ENCODE measurements around the gene CUX1.

CUX1 gene

DNA sequence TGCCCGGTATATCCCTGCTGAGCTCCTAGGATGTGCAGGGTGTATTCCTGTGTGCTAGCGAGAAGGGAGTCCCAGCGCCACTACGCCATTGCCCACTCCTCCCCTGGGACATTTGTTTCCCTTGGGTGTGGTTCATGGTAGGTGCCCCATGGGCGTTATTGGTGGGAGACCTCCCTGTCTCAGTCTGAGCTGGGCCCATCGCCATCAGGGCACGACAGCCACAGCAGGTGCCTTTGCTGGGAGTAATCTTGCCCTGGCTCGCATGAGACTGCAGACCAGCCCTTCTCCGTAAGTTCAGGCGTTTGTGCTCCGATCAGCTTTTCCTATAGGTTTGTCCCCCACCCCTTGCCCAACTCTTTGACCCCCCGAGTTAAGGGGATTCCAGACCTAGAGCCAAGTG lies 332.0 kb downstream of the CUX1 start:
- Histone ChIP-seq H3K9ac (ENCODE audit: low read length) (no peak overlapping the region), H2AFZ (ENCODE audit: low read length) (no peak overlapping the region), H4K20me1 (ENCODE audit: insufficient read depth, low read length) (no peaks in the 10 kb centered on the region), H3K27ac (ENCODE audit: low read length) (no peak overlapping the region), H3K4me3 (ENCODE audit: low read length) (no peak overlapping the region), H3K36me3 (replicated peaks; ENCODE audit: insufficient read depth, low read length) (no peaks in the 10 kb centered on the region), H3K79me2 (ENCODE audit: low read length) (no peaks in the 10 kb centered on the region), H3K4me2 (ENCODE audit: low read depth, low read length) (no peak overlapping the region), H3K27me3 (replicated peaks; ENCODE audit: insufficient read depth, low read length) (no peaks in the 10 kb centered on the region), H3F3A (ENCODE audit: insufficient read depth, low read length) (no peaks in the 10 kb centered on the region), H3K4me1 (ENCODE audit: low read length) (no peaks in the 10 kb centered on the region), H3K9me3 (replicated peaks; ENCODE audit: insufficient read depth, low read length) (no peaks in the 10 kb centered on the region), H3K9me2 (replicated peaks; ENCODE audit: insufficient read depth, low read length) (no peaks in the 10 kb centered on the region)
- TF ChIP-seq EZH2phosphoT487 (IDR thresholded peaks at IDR 0.05; ENCODE audit: low read length), result no peak
- no peak for DNase-seq

DNA sequence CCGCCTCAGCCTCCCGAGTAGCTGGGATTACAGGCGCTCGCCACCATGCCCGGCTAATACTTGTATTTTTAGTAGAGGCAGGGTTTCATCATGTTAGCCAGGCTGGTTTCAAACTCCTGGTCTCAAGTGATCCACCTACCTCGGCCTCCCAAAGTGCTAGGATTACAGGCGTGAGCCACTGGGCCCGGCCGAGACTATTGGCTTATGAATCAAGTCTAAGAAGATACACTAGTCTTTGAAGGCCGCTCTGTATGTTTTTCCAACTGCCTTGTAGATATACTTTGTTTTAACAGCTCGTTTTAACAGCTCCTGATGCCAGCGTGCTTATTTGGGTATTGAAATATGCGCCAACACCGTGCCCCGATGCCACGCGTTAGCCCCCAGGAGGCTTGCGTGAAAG lies 332.8 kb downstream of the CUX1 start:
- H3K9ac ChIP-seq (ENCODE audit: low read length), result no peak overlapping the region
- no peak overlapping the region for H3K27ac ChIP-seq (ENCODE audit: low read length)
- H3K36me3 ChIP-seq (replicated peaks; ENCODE audit: insufficient read depth, low read length), result no peaks in the 10 kb centered on the region
- H3K27me3 ChIP-seq (replicated peaks; ENCODE audit: insufficient read depth, low read length), result no peaks in the 10 kb centered on the region
- no peak overlapping the region for H3K4me2 ChIP-seq (ENCODE audit: low read depth, low read length)
- DNase-seq, result no peak
- TF ChIP-seq EZH2 (optimal IDR thresholded peaks at IDR 0.05; ENCODE audit: low read depth, low read length), result no peak
- TF ChIP-seq, protein P1, sequence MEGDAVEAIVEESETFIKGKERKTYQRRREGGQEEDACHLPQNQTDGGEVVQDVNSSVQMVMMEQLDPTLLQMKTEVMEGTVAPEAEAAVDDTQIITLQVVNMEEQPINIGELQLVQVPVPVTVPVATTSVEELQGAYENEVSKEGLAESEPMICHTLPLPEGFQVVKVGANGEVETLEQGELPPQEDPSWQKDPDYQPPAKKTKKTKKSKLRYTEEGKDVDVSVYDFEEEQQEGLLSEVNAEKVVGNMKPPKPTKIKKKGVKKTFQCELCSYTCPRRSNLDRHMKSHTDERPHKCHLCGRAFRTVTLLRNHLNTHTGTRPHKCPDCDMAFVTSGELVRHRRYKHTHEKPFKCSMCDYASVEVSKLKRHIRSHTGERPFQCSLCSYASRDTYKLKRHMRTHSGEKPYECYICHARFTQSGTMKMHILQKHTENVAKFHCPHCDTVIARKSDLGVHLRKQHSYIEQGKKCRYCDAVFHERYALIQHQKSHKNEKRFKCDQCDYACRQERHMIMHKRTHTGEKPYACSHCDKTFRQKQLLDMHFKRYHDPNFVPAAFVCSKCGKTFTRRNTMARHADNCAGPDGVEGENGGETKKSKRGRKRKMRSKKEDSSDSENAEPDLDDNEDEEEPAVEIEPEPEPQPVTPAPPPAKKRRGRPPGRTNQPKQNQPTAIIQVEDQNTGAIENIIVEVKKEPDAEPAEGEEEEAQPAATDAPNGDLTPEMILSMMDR (IDR thresholded peaks at IDR 0.05; ENCODE audit: low read length), result no peak
- TF ChIP-seq EZH2phosphoT487 (IDR thresholded peaks at IDR 0.05; ENCODE audit: low read length), result no peak
- H3K4me3 ChIP-seq (ENCODE audit: low read length), result no peak overlapping the region
- H3K9me2 ChIP-seq (replicated peaks; ENCODE audit: insufficient read depth, low read length), result no peaks in the 10 kb centered on the region
- H3K79me2 ChIP-seq (ENCODE audit: low read length), result no peaks in the 10 kb centered on the region
- H3K4me1 ChIP-seq (ENCODE audit: low read length), result no peaks in the 10 kb centered on the region
- H3K9me3 ChIP-seq (replicated peaks; ENCODE audit: insufficient read depth, low read length), result no peaks in the 10 kb centered on the region
- H4K20me1 ChIP-seq (ENCODE audit: insufficient read depth, low read length), result no peaks in the 10 kb centered on the region
- no peak overlapping the region for H2AFZ ChIP-seq (ENCODE audit: low read length)
- H3F3A ChIP-seq (ENCODE audit: insufficient read depth, low read length), result no peaks in the 10 kb centered on the region

DNA sequence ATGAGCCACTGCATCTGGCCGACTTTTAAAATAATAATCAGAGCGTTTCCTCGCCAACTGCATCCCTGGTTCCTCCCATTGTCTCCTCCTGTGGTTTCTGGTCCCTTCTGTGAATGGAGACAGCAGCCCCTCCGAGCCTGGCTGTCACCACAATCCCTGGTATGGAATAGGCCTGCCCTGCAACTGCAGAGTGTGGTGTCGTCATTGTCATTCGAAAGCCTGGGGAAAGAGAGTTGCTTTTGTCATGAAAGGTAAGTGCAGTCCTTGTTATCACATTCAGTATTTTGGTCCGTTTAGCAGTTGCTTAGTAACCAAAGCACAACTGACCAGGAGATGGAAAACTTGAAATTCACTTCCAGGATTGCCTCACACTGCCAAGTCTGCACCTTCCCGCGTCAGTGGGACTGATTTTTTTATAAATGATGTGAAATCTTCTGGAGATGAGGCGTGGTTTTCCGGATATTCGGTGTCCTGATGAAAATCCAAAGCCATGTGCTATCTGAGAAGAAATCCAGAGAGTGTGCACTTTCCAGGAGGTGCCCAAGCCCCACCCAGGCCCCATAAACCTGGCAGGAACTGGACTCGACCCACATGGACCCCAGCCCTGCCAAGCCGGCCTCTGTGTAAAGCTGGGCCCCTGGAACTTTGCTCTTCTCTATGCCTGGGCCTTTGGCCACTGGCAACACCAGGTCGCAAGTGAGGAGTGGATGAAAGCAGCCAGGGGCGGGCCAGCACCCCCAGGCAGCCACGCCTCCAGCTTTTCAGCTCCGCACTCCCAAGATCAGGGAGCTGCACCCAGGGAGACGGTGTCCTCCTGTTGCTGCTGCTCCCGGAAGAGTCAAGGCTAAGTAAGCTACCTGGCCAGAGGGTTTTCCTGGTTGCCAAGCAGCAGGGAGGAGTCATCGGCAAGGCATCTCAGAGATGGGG lies 335.5 kb downstream of the CUX1 start:
- H3K9me3 ChIP-seq (replicated peaks; ENCODE audit: insufficient read depth, low read length), result no peaks in the 10 kb centered on the region
- H3K27me3 ChIP-seq (replicated peaks; ENCODE audit: insufficient read depth, low read length), result no peaks in the 10 kb centered on the region
- no peak overlapping the region for H3K4me2 ChIP-seq (ENCODE audit: low read depth, low read length)
- H4K20me1 ChIP-seq (ENCODE audit: insufficient read depth, low read length), result no peaks in the 10 kb centered on the region
- H3K9ac ChIP-seq (ENCODE audit: low read length), result no peak overlapping the region
- H3F3A ChIP-seq (ENCODE audit: insufficient read depth, low read length), result no peaks in the 10 kb centered on the region
- no peak overlapping the region for H3K27ac ChIP-seq (ENCODE audit: low read length)
- no peaks in the 10 kb centered on the region for H3K79me2 ChIP-seq (ENCODE audit: low read length)
- no peaks in the 10 kb centered on the region for H3K9me2 ChIP-seq (replicated peaks; ENCODE audit: insufficient read depth, low read length)
- DNase-seq, result no peak
- TF ChIP-seq, protein P1 (IDR thresholded peaks at IDR 0.05; ENCODE audit: low read length), result no peak
- TF ChIP-seq EZH2 (optimal IDR thresholded peaks at IDR 0.05; ENCODE audit: low read depth, low read length), result no peak
- TF ChIP-seq EZH2phosphoT487 (IDR thresholded peaks at IDR 0.05; ENCODE audit: low read length), result no peak
- H3K36me3 ChIP-seq (replicated peaks; ENCODE audit: insufficient read depth, low read length), result no peaks in the 10 kb centered on the region
- no peak overlapping the region for H3K4me3 ChIP-seq (ENCODE audit: low read length)
- H3K4me1 ChIP-seq (ENCODE audit: low read length), result no peaks in the 10 kb centered on the region
- H2AFZ ChIP-seq (ENCODE audit: low read length), result no peak overlapping the region

DNA sequence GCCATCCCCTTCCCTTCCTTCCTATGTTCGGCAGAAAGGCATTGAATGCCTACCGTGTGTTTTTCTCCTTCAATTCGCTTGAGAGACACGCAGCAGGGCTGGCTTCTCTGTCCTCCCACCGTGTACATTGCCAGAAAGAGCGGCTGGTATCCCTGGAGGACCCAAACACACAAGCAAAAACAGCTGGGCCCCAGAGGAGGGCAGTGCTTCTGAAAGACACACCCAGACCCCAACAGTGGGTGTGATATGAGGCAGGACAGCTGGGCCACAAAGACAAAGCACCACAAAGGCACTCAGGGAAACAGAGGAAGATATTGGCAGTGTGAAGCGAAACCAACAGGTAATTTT lies 336.1 kb downstream of the CUX1 start:
- no peak for TF ChIP-seq EZH2phosphoT487 (IDR thresholded peaks at IDR 0.05; ENCODE audit: low read length)
- TF ChIP-seq, protein P1 (IDR thresholded peaks at IDR 0.05; ENCODE audit: low read length), result no peak
- no peak for TF ChIP-seq EZH2 (optimal IDR thresholded peaks at IDR 0.05; ENCODE audit: low read depth, low read length)
- no peak overlapping the region for H3K4me3 ChIP-seq (ENCODE audit: low read length)
- no peaks in the 10 kb centered on the region for H3F3A ChIP-seq (ENCODE audit: insufficient read depth, low read length)
- no peaks in the 10 kb centered on the region for H3K4me1 ChIP-seq (ENCODE audit: low read length)
- H3K9ac ChIP-seq (ENCODE audit: low read length), result no peak overlapping the region
- DNase-seq, result no peak
- no peak overlapping the region for H2AFZ ChIP-seq (ENCODE audit: low read length)
- no peak overlapping the region for H3K4me2 ChIP-seq (ENCODE audit: low read depth, low read length)
- no peaks in the 10 kb centered on the region for H4K20me1 ChIP-seq (ENCODE audit: insufficient read depth, low read length)
- H3K9me3 ChIP-seq (replicated peaks; ENCODE audit: insufficient read depth, low read length), result no peaks in the 10 kb centered on the region
- no peaks in the 10 kb centered on the region for H3K36me3 ChIP-seq (replicated peaks; ENCODE audit: insufficient read depth, low read length)
- H3K9me2 ChIP-seq (replicated peaks; ENCODE audit: insufficient read depth, low read length), result no peaks in the 10 kb centered on the region
- no peak overlapping the region for H3K27ac ChIP-seq (ENCODE audit: low read length)
- no peaks in the 10 kb centered on the region for H3K27me3 ChIP-seq (replicated peaks; ENCODE audit: insufficient read depth, low read length)
- H3K79me2 ChIP-seq (ENCODE audit: low read length), result no peaks in the 10 kb centered on the region

Measured in MM.1S (cell line).